ENCODE results near the gene PAXIP1. TPM values are rescaled to one million over a fixed set of nuclear protein-coding genes. Genes with fewer than 3 reads are reported as not detected.
A peak's percentile ranks its signal among the peaks of the same experiment; 100 is the strongest.

PAXIP1 gene, protein sequence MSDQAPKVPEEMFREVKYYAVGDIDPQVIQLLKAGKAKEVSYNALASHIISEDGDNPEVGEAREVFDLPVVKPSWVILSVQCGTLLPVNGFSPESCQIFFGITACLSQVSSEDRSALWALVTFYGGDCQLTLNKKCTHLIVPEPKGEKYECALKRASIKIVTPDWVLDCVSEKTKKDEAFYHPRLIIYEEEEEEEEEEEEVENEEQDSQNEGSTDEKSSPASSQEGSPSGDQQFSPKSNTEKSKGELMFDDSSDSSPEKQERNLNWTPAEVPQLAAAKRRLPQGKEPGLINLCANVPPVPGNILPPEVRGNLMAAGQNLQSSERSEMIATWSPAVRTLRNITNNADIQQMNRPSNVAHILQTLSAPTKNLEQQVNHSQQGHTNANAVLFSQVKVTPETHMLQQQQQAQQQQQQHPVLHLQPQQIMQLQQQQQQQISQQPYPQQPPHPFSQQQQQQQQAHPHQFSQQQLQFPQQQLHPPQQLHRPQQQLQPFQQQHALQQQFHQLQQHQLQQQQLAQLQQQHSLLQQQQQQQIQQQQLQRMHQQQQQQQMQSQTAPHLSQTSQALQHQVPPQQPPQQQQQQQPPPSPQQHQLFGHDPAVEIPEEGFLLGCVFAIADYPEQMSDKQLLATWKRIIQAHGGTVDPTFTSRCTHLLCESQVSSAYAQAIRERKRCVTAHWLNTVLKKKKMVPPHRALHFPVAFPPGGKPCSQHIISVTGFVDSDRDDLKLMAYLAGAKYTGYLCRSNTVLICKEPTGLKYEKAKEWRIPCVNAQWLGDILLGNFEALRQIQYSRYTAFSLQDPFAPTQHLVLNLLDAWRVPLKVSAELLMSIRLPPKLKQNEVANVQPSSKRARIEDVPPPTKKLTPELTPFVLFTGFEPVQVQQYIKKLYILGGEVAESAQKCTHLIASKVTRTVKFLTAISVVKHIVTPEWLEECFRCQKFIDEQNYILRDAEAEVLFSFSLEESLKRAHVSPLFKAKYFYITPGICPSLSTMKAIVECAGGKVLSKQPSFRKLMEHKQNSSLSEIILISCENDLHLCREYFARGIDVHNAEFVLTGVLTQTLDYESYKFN
- 1 to 10 TPM; 4.4 to 8.6 TPM for total RNA-seq

DNA sequence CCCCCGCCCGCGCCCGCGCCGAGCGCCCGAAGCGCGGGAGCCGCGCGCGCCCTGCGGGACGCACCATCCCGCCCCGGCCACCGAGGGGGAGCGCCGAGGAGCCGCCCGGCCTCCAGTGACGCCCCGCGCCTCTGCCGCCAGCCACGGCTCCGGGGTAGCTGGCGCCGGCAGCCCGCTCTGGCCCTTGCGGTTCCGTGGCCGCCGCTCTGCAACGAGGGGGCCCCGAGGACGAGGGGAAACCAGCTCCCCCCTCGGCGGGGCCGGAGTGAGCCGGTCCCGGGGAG, at the start of gene PAXIP1:
Gene PAXIP1 (minus strand): TSS at position 33 of the 284 bp plus-strand sequence. CDS start 195 bp downstream, outside the sequence.
- H3K36me3 ChIP-seq (replicated peaks in 1 of 2; ENCODE audit: insufficient read depth in 1 of 2, low read depth in 2 of 2): peaks cover 0 to 2% of the 10 kb centered on the region in 2 donors
- WGBS, 2 donors: 0% methylated on average over 23 of the region's 44 CpGs; no CpG with 5 or more reads in 1 of the 2 donors
- intact Hi-C loops (cut with DNase I): no loop called here
- H3K4me1 ChIP-seq: peaks cover 29% of the 10 kb centered on the region
- no peak for DNase-seq
- no peaks in the 10 kb centered on the region for H3K27me3 ChIP-seq
- ATAC-seq: peak; percentile 81
- no peaks in the 10 kb centered on the region for H3K9me3 ChIP-seq
- TF ChIP-seq POLR2A (IDR thresholded peaks at IDR 0.05): no peak
- TF ChIP-seq, protein P1, sequence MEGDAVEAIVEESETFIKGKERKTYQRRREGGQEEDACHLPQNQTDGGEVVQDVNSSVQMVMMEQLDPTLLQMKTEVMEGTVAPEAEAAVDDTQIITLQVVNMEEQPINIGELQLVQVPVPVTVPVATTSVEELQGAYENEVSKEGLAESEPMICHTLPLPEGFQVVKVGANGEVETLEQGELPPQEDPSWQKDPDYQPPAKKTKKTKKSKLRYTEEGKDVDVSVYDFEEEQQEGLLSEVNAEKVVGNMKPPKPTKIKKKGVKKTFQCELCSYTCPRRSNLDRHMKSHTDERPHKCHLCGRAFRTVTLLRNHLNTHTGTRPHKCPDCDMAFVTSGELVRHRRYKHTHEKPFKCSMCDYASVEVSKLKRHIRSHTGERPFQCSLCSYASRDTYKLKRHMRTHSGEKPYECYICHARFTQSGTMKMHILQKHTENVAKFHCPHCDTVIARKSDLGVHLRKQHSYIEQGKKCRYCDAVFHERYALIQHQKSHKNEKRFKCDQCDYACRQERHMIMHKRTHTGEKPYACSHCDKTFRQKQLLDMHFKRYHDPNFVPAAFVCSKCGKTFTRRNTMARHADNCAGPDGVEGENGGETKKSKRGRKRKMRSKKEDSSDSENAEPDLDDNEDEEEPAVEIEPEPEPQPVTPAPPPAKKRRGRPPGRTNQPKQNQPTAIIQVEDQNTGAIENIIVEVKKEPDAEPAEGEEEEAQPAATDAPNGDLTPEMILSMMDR (IDR thresholded peaks at IDR 0.05): peak in 2 of 7 experiments; percentile 13 to 42
- H3K4me3 ChIP-seq: peak within 1 kb of the TSS; percentile 86 to 96
- peak within 1 kb of the TSS; percentile 87 to 95 (median 92) for H3K27ac ChIP-seq

DNA sequence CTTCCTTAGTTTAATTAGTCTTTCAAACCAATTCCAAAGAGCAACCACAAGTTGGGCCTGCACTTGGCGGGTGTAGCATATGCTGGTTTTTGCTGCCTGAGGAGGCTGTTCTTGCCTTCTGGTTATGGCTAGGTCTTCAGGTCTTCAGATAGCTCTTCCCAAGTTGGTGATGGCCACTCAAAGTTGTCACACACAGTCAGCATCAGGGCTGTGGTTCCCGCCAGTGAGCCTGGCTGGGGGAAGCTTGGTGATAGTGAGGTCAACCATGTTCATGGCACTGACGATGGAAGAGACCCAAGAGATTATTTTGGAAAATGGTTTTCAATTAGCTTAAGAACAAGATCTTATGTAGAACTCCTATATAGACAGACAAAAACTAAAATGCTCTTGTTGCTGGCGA, 48.4 kb upstream of the PAXIP1 start:
- DNase-seq (no peak), ATAC-seq (no peak)
- Histone ChIP-seq H3K4me3 (no peak overlapping the region), H3K27me3 (no peaks in the 10 kb centered on the region), H3K9me3 (no peaks in the 10 kb centered on the region), H3K4me1 (no peaks in the 10 kb centered on the region), H3K27ac (no peak overlapping the region), H3K36me3 (replicated peaks in 1 of 2; ENCODE audit: insufficient read depth in 1 of 2, low read depth in 2 of 2) (no peaks in the 10 kb centered on the region)
- 82 to 89% methylated on average over 4 of the region's 4 CpGs for WGBS, 2 donors
- intact Hi-C loops (cut with DNase I): no loop called here
- TF ChIP-seq POLR2A (IDR thresholded peaks at IDR 0.05): no peak
- TF ChIP-seq, protein P1 (IDR thresholded peaks at IDR 0.05): no peak

DNA sequence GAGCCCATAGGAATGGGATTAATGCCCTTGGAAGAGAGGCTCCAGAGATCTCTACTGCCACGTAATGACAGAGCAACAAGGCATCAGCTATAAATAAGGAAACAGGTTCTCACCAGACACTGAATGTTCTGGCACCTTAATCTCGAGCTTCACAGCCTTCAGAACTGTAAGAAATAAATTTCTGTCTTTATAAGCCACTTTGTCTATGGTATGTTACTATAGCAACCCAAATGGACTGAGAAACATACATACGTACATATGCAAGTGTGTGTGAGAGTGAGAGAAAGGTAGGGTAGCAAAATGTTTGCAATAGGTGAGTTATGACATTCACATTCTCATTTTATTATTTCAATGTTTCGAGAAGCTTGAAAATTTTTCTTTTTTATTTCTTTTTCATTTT, 45.1 kb upstream of the PAXIP1 start:
- Histone ChIP-seq H3K4me3 (no peak overlapping the region), H3K27me3 (no peaks in the 10 kb centered on the region), H3K4me1 (no peaks in the 10 kb centered on the region), H3K27ac (no peak overlapping the region), H3K36me3 (replicated peaks in 1 of 2; ENCODE audit: insufficient read depth in 1 of 2, low read depth in 2 of 2) (no peaks in the 10 kb centered on the region), H3K9me3 (no peaks in the 10 kb centered on the region)
- 64 to 66% methylated on average over 4 of the region's 4 CpGs for WGBS, 2 donors
- DNase-seq (no peak), ATAC-seq (no peak)
- TF ChIP-seq, protein P1 (IDR thresholded peaks at IDR 0.05): no peak
- no peak for TF ChIP-seq POLR2A (IDR thresholded peaks at IDR 0.05)
- intact Hi-C loops (cut with DNase I): no loop called here

DNA sequence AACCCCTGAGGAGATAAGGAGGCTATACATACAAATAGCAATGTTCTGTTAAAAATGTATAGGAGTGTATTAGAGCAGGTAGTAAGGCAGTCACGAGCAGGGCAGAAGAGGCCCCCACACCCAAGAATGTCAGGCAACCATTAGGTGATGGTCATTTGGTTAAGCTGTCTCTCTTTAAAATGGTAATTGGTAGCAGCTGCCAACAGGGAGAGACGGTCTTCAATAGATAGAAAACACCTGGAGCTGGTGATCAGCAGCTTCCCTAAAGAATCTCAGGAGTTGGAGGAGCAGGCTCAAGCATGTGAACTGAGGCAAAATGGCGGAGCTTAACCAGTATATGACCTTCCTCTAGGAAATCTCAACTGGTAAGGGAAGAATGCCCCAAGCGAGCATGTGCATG, 40.8 kb upstream of the PAXIP1 start:
- no peaks in the 10 kb centered on the region for H3K36me3 ChIP-seq (replicated peaks in 1 of 2; ENCODE audit: insufficient read depth in 1 of 2, low read depth in 2 of 2)
- 62 to 77% methylated on average over 4 of the region's 4 CpGs for WGBS, 2 donors
- no peak for DNase-seq
- no peaks in the 10 kb centered on the region for H3K9me3 ChIP-seq
- H3K4me3 ChIP-seq: no peak overlapping the region
- H3K4me1 ChIP-seq: no peaks in the 10 kb centered on the region
- H3K27ac ChIP-seq: no peak overlapping the region
- H3K27me3 ChIP-seq: no peaks in the 10 kb centered on the region
- intact Hi-C loops (cut with DNase I): no loop called here
- no peak for ATAC-seq
- no peak for TF ChIP-seq POLR2A (IDR thresholded peaks at IDR 0.05)
- TF ChIP-seq, protein P1 (IDR thresholded peaks at IDR 0.05): no peak
